NCI-H82 (cell line): Measurements from ENCODE around the gene CPT1C.

Experiments
- DNase-seq: peaks from one replicate; lab custom pipeline; 2025; lab: John Stamatoyannopoulos, UW

The CPT1C gene

DNA sequence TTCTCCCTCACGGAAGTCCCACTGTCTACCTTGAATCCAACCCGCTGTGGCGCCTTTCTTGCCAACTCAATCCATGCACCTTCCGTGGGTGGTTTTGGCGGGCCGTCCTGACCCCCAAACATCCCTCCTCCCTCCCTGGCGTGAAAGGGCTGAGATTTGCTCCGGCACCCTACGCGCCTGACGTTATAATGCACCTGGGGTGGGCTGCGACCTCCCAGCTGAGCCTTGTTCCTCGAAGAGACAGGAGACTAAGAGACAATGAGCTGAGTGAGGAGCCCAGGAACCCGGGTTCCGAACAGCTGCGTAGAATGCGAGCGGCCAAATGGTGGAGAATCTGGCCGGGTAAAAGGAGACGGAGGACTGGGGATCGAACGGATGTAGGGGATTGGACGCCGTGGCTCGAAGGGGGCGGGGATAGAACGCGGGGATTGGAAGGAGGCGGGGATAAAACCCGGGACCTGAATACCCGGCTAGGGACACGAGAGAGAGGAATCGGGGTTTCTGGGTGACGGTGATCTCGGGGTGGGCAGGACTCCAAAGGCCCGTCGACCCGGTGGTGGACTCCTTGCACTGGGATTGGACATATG, at the start of gene CPT1C:
TSS of gene CPT1C (plus strand) at position 461 of the 587 bp plus-strand sequence. CDS start 1,137 bp downstream, outside the sequence.
- peak; percentile 98 for DNase-seq

DNA sequence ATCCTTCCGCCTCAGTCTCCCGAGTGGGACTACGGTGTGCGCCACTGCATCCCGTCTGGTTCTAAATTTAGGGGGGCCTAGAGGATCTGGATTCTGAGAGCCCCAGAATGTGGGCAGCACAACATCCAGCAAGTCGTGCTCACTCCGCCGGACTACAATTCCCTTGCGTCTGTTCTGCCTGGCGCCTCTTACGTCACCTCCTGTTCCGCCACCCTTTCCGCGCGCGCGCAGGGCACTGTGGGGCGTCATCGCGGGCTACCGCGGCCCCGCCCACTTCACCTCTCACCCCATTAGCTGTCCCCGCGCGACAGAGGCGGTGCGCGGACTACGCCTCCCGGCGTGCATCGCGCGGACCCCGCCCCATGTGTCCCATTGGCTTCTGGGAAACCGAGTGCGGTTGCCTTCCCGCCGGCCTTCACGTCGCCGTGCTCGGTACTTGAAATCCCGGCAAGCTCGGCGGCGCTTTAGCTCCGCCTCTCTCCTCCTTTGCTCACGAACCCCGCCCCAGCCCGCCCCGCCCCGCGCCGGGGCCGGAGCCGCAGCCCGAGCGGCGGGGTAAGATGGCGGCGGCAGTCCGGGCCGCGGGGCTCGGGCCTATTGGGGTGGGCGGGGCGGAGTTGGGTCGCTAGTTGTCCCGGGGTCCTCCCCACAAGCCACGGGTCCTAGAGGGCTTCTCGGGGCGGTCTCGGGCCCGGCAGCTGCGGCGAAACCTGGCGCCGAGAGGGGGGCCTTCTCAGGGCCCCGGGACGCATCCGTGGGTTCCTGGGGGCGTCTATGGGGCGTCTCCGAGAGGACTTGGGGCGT, 49.0 kb upstream of the CPT1C start, which contains the start of gene SCAF1:
TSS of gene SCAF1 (plus strand) at position 522 of the 804 bp plus-strand sequence. CDS start 2,818 bp downstream, outside the sequence.
- peak; percentile 100 for DNase-seq

DNA sequence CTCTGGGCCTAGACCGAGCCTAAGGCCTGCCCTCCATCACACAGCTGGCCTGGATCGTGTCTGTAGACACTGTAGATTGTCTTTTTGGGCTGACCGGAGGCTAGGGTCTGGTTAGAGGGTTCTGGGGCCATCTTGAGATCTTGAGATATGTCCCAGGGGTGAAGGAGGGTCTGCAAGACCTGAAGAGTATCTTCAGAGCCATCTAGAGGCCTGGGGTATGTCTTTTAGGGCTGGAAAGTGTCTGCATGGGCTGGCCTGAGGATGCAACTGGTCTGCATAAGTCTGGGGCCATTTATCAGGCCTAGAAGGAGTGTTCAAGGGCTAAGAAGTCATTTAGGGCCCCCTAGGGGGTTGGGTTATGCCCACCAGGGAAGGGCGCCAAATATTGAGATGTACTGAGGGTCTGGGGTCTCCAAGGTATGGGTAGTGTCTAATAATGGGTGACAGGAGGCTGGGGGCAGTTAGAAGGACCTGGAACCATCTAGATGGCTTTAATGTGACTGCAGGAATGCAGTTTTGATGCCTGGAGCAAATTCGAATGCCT, 48.4 kb upstream of the CPT1C start:
- peak; percentile 47 for DNase-seq

DNA sequence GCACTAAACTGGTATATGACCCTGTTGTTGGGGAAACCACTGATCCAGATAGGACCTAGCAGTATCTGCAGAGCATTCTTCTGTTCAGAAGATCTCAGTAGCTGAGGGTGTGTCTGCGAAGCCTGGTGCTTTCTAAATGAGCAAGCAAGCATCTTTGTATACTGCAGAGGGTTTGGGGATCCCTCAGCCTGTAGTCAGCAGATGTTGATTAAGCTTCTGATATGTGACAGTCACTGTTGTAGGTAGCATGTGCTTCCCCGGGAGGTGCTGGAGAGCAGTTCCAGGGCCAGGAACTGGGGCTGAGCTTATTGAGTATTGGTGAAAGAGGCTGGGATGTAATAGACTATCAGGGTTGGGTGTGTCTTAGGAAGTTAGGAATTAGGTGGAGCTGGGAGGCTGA, 47.5 kb upstream of the CPT1C start:
- no peak for DNase-seq

DNA sequence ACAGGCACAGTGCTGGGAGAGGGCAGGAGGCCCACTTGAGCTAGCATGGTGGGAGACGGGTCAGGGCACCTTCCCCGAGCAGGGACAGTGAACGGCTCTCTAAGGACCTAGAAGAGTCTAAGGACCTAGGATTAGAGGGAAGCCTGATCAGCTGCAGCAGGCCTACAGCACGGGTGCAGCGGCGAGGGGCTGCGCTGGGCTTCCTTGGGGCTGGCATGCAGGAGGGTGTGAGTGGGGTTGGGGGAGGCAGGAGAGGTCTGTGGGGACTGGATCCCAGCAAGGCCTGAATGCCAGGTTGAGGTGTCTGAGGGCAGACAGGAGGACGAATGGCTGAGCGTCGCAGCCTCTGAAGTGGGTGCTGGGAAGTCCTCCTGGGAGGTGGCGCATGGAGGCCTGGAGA, 45.3 kb upstream of the CPT1C start:
- no peak for DNase-seq

DNA sequence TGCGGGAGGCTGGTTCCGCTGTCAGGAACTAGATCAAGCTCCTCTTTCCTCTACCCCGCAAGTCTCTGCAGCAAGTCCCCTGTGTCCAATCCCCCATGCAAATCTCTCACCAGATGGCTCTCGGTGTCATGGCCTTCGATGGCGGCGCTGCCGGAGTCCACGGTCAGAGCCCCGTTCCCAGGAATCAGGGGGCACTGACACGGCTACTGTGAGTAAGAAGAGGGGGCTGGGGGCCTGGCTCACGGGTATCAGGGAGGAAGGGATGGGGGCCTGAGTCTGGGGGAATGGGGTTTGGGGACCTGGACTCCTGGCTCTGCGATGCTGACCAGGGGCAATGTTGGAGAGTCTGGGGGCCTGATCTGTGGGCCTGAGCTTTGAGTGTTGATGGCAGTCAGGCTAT, 44.9 kb upstream of the CPT1C start:
- DNase-seq: no peak

DNA sequence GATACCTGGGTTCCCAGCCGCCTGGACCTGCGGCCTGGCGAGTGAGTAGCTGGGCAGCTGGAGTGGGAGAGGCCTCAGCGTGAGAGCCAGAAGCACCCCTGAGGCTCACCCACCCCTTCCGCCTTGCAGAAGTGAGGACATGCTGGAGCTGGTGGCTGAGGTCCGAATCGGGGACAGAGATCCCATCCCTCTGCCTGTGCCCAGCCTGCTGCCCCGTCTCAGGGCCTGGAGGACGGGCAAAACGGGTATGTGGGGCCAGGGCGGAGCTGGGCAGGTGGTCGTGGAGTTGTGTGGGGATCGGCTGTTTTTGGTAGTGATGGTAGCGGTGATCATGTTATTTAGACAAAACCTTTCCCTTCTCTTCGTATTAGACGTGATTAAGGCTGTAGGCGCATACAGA, 44.3 kb upstream of the CPT1C start:
- DNase-seq: no peak

DNA sequence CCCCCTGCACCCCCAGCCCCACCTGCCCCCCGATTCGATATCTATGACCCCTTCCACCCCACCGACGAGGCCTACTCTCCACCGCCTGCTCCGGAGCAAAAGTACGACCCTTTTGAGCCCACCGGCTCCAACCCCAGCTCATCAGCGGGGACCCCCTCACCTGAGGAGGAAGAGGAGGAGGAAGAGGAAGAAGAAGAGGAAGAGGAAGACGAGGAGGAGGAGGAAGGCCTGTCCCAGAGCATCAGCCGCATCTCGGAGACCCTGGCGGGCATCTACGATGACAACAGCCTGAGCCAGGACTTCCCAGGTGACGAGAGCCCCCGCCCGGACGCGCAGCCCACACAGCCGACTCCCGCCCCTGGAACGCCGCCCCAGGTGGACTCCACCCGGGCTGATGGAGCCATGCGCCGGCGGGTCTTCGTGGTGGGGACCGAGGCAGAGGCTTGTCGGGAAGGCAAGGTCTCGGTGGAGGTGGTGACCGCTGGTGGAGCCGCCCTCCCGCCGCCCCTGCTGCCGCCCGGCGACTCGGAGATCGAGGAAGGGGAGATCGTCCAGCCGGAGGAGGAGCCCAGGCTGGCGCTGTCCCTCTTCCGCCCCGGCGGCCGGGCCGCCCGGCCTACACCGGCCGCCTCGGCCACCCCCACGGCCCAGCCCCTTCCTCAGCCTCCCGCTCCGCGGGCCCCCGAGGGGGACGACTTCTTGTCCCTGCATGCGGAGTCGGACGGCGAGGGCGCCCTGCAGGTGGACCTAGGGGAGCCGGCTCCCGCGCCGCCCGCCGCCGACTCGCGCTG, 39.7 kb upstream of the CPT1C start:
- no peak for DNase-seq

DNA sequence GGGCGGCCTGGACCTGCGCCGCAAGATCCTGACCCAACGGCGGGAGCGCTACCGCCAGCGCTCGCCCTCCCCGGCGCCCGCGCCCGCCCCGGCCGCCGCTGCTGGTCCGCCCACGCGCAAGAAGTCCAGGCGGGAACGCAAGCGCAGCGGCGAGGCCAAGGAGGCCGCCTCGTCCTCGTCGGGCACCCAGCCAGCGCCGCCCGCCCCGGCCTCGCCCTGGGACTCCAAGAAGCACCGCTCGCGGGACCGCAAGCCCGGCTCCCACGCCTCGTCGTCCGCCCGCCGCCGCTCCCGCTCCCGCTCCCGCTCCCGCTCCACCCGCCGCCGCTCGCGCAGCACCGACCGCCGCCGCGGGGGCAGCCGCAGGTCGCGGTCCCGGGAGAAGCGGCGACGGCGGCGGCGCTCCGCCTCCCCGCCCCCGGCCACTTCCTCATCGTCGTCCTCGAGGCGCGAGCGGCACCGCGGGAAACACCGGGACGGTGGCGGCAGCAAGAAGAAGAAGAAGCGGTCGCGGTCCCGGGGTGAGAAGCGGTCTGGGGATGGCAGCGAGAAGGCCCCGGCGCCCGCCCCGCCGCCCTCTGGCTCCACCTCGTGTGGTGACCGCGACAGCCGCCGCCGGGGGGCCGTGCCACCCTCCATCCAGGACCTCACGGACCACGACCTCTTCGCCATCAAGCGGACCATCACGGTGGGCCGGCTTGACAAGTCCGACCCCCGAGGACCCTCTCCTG, 38.9 kb upstream of the CPT1C start:
- no peak for DNase-seq

DNA sequence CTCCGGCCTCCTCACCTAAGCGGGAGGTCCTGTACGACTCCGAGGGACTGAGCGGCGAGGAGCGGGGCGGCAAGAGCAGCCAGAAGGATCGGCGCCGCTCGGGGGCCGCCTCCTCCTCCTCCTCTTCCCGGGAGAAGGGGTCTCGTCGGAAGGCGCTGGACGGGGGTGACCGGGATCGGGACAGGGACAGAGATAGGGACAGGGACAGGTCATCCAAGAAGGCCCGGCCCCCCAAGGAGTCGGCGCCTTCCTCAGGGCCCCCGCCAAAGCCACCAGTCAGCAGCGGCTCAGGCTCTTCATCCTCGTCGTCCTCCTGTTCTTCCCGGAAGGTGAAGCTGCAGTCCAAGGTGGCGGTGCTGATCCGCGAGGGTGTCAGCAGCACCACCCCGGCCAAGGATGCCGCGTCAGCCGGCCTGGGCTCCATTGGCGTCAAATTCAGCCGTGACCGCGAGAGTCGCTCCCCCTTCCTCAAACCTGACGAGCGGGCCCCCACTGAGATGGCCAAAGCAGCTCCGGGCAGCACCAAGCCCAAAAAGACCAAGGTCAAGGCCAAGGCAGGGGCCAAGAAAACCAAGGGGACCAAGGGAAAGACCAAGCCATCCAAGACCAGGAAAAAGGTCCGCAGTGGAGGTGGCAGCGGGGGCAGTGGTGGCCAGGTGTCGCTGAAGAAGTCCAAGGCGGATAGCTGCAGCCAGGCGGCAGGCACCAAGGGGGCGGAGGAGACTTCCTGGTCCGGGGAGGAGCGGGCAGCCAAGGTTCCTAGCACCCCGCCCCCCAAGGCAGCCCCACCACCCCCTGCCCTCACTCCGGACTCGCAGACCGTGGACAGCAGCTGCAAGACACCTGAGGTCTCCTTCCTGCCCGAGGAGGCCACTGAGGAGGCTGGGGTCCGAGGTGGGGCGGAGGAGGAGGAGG, 38.1 kb upstream of the CPT1C start:
- DNase-seq: no peak

DNA sequence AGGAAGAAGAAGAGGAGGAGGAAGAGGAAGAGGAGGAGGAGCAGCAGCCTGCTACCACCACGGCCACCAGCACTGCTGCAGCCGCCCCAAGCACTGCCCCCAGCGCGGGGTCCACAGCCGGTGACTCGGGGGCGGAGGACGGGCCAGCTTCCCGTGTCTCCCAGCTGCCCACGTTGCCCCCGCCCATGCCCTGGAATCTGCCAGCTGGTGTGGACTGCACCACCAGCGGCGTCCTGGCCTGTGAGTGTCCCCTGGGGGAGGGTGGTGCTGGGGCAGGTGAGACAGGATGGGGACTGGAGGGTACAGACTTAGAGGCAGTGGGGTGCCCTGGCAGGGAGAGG, 37.5 kb upstream of the CPT1C start:
- DNase-seq: no peak

DNA sequence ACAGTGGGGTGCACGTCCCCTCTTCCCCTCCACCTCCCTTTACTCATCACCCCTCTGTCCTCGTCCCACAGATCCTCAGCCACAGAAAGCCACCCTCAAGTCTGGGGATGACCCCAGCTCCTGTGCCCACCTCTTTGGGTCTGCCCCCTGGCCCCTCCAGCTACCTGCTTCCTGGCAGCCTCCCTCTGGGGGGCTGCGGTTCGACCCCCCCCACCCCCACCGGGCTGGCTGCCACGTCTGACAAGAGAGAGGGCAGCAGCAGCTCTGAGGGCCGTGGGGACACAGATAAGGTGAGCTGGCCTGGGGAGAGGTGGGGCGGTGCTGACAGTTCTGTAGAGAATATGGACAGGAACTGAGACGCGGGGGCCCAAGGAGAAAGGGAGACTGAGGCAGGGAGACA, 36.3 kb upstream of the CPT1C start:
- no peak for DNase-seq

DNA sequence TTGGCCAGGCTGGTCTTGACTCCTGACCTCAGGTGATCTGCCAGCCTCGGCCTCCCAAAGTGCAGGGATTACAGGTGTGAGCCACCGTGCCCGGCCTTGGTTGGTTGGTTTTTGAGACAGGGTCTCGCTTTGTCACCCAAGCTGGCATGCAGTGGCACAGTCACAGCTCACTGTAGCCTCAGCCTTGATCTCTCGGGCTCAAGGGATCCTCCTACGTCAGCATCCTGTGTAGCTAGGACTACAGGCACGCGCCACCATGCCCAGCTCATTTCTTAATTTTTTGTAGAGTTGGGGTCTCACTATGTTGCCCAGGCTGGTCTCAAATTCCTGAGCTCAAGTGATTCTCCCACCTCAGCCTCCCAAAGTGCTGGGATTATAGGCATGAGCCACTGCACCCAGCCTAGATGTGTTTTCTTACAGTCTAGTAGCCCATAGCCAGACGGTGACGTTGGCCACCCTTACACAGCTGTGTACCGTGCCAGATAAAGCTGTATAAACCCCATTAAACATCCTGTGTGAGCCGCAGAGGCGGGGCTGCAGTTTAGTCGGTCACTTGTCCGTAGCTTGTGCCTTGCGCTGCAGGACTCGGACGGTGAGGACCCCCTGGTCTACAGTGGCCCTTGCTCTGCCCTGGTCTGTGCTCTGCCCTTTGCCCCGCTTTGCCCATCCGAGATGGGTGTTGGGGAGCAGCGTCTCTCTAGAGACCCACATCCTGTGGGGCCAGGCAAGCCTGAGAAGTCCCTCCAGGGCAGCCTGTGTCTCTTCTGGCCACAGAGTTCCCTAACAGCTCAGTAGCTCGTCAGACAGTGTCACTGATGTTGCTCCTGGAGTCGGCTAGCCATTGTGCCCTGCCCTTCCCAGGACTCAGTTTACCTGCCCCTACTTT, 35.1 kb upstream of the CPT1C start:
- DNase-seq: no peak

DNA sequence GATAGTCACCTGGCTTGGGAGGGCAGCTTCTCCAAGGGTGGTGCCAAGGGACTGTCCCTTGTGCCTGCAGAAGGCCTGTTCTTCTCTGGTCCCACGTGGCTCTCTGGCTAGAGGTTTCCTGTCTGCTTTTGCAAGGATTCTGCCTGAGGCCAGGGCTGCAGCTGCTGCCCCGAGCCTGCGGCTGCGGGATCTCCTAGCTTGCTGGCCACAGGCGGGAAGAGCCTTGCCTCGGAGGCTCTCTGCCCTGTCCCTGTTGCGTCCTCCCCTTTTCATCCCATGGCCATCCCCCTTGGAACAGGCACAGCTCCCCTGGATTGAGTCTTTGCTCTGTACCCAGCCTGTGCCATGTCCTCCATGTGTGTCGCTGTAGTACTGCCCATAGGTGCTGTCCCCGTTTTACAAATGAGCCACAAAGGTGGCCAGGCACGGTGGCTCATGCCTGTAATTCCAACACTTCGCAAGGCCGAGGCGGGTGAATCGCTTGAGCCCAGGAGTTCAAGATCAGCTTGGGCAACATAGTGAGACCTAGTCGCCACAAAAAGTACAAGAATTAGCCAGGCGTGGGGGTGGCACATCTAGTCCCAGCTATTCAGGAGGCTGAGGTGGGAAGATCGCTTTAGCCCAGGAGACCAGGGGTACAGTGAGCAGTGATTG, 34.3 kb upstream of the CPT1C start:
- DNase-seq: no peak

DNA sequence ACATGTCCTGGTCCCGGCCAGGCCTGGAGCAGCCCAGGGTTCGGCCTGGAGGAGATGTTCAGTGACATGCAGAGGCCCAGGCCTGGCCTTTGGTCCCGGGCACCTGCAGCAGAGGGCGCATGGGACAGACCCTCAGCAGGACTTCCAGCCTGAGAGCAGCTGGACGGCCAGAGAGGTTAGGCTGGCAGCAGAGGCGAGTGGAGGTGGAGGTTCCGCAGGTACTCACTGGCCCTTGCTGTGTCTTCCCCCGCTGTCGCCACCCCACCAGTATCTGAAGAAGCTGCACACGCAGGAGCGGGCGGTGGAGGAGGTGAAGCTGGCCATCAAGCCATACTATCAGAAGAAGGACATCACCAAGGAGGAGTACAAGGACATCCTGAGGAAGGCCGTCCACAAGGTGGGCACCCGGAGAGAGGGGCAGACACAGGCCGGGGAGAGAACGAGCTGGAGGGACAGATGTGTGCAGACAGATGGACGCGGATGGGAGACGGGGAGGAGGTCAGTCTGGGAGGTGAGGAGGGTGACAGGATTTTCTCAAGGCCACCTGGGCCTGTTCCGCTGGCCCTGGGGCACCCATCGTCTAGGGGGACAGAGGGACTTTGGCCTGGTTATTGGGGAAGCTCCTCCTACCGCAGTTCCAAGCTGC, 33.3 kb upstream of the CPT1C start:
- DNase-seq: no peak

DNA sequence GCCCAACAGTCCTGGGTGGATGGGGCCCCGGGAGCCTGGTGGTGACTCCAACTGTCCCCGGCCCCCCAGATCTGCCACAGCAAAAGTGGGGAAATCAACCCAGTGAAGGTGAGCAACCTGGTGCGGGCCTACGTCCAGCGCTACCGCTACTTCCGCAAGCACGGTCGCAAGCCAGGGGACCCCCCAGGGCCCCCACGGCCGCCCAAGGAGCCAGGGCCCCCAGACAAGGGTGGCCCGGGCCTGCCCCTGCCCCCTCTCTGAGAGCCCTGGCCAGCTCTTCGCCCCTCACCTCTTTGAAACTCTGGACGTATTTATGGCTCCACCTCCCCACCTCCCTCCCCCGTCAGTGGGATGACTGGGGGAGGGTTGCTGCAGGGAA, 32.8 kb upstream of the CPT1C start:
- no peak for DNase-seq

DNA sequence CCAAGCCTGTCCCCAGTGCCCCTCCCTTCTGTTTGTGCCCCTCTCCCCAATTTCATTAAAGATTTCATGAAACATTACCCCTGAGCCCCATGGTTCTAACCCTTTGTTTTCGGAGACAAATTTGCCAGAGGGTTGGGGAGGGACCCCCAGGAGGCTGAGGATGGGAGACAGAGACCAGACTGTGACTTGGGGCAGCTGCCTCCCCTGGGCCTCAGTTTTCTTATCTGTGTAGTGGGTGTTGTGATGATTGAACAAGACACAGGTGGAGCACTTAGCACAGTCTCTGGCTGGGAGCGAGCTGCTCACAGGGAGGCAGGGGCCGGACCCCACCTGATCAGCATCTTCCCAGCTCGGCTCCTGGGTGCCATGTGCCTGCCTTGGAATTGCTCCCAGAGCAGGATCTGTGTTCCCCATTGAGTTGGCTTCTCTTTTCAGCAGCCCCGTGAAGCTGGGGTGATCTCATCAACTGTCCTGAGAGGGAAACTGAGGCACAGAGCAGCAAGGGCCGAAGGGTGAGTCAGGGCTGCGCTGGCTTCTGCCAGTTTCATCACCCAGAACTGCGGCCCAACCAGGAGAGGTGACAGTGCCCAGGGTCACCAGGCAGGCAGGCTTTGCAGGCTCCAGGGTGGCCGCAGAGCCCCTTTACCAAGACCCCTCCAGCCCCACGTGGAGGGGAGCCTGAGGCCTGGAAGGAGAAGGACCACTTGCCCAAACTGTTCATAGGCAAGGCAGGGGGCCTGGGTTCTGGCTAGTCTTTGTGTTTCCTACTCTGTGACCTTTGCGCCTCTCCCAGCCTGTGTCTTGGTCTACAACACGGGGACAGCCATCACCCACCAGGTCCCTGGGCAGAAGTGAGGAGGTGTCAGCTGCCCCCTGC, 32.1 kb upstream of the CPT1C start:
- no peak for DNase-seq
